ENCODE results near the gene PCNT. TPM values are rescaled to one million over a fixed set of nuclear protein-coding genes. Genes with fewer than 3 reads are reported as not detected.

PCNT gene
- total RNA-seq, 1 donor from 2014 or later, result 39.9 TPM

- intact Hi-C loops (cut with DNase I), result no loop called here
- TF ChIP-seq CTCF (IDR thresholded peaks at IDR 0.05), result no peak
- DNase-seq (ENCODE audit: low spot score in 2 of 2), result no peak
- Histone ChIP-seq H3K27ac (no peak overlapping the region), H3K9me3 (no peaks in the 10 kb centered on the region), H3K4me3 (no peak overlapping the region), H3K36me3 (no peaks in the 10 kb centered on the region), H3K4me1 (peaks cover 11 to 13% of the 10 kb centered on the region in 2 donors), H3K27me3 (no peaks in the 10 kb centered on the region)
These were observed 5.5 kb upstream of the PCNT start for GRCh38 chr21:46318464-46318845.

- Histone ChIP-seq H3K27me3 (no peaks in the 10 kb centered on the region), H3K27ac (no peak overlapping the region), H3K9me3 (no peaks in the 10 kb centered on the region), H3K4me1 (peaks cover 11 to 14% of the 10 kb centered on the region in 2 donors), H3K4me3 (no peak overlapping the region), H3K36me3 (no peaks in the 10 kb centered on the region)
- intact Hi-C loops (cut with DNase I), result no loop called here
- TF ChIP-seq CTCF (IDR thresholded peaks at IDR 0.05), result no peak
- DNase-seq (ENCODE audit: low spot score in 2 of 2), result no peak
These were observed 4.8 kb upstream of the PCNT start for GRCh38 chr21:46319186-46319585.

- H3K4me1 ChIP-seq, result peaks cover 11 to 17% of the 10 kb centered on the region in 2 donors
- no peaks in the 10 kb centered on the region for H3K27me3 ChIP-seq
- no peak for TF ChIP-seq CTCF (IDR thresholded peaks at IDR 0.05)
- no peaks in the 10 kb centered on the region for H3K36me3 ChIP-seq
- H3K27ac ChIP-seq, result no peak overlapping the region
- H3K9me3 ChIP-seq, result no peaks in the 10 kb centered on the region
- intact Hi-C loops (cut with DNase I), result loop anchor here (10.0 kb wide), 3 partner anchors 176 to 1446 kb away; partner anchors contain the start of gene PTTG1IP
- DNase-seq (ENCODE audit: low spot score in 2 of 2), result no peak
- H3K4me3 ChIP-seq, result no peak overlapping the region
These were observed 3.6 kb upstream of the PCNT start for GRCh38 chr21:46320331-46320801.

GRCh38 chr21:46322351-46323226 lies 1.4 kb upstream of the PCNT start:
- Histone ChIP-seq H3K4me3 (peak overlapping the region; percentile 81 to 98), H3K4me1 (peaks cover 15 to 20% of the 10 kb centered on the region in 2 donors), H3K27me3 (no peaks in the 10 kb centered on the region), H3K27ac (no peak overlapping the region), H3K9me3 (no peaks in the 10 kb centered on the region), H3K36me3 (no peaks in the 10 kb centered on the region)
- no peak for TF ChIP-seq CTCF (IDR thresholded peaks at IDR 0.05)
- DNase-seq (ENCODE audit: low spot score in 2 of 2), result no peak
- intact Hi-C loops (cut with DNase I), result loop anchor here (1.0 to 10.0 kb wide), 4 partner anchors 93 to 1448 kb away; partner anchors contain the start of gene PTTG1IP

- DNase-seq (ENCODE audit: low spot score in 2 of 2), result no peak
- intact Hi-C loops (cut with DNase I), result loop anchor here (1.0 to 10.0 kb wide), 4 partner anchors 94 to 1448 kb away; partner anchors contain the start of gene PTTG1IP
- Histone ChIP-seq H3K4me1 (peaks cover 15 to 20% of the 10 kb centered on the region in 2 donors), H3K9me3 (no peaks in the 10 kb centered on the region), H3K36me3 (peaks cover 0 to 2% of the 10 kb centered on the region in 2 donors), H3K4me3 (peak overlapping the region; percentile 81 to 98), H3K27ac (no peak overlapping the region), H3K27me3 (no peaks in the 10 kb centered on the region)
- no peak for TF ChIP-seq CTCF (IDR thresholded peaks at IDR 0.05)
These were observed 688 bp upstream of the PCNT start for GRCh38 chr21:46323227-46323709.

Data from ascending aorta (tissue), 2 donors.